ENCODE measurements around the gene OFD1.

The OFD1 gene

GRCh38 chrX:13798184-13798583, 63.6 kb downstream of the OFD1 start:
- TF ChIP-seq CTCF (IDR thresholded peaks at IDR 0.05; ENCODE audit: insufficient read depth, low read length, poor library complexity, severe bottlenecking): no peak
- TF ChIP-seq EZH2phosphoT487 (conservative IDR thresholded peaks at IDR 0.05; ENCODE audit: low read length): no peak
- Histone ChIP-seq H3K9me2 (replicated peaks; ENCODE audit: insufficient read depth, low read length) (no peaks in the 10 kb centered on the region), H2AFZ (ENCODE audit: low read depth, low read length, severe bottlenecking) (no peak overlapping the region), H3K27ac (ENCODE audit: low read depth, low read length) (no peak overlapping the region), H3F3A (ENCODE audit: insufficient read depth) (no peaks in the 10 kb centered on the region), H3K36me3 (ENCODE audit: low read length) (no peaks in the 10 kb centered on the region), H3K9ac (ENCODE audit: low read length) (no peak overlapping the region), H3K4me2 (ENCODE audit: low read depth, low read length, poor library complexity, severe bottlenecking) (no peak overlapping the region), H4K20me1 (ENCODE audit: low read depth, low read length) (no peaks in the 10 kb centered on the region), H3K79me2 (ENCODE audit: insufficient read depth, low read length) (no peaks in the 10 kb centered on the region), H3K4me3 (ENCODE audit: insufficient read depth, low read length, poor library complexity, severe bottlenecking) (no peak overlapping the region), H3K27me3 (ENCODE audit: low read length) (no peaks in the 10 kb centered on the region), H3K9me3 (ENCODE audit: insufficient read depth, low read length) (no peaks in the 10 kb centered on the region)

GRCh38 chrX:13803116-13803515, 68.6 kb downstream of the OFD1 start:
- no peaks in the 10 kb centered on the region for H3K27me3 ChIP-seq (ENCODE audit: low read length)

GRCh38 chrX:13805241-13805640, 70.7 kb downstream of the OFD1 start:
- Histone ChIP-seq H3K27me3 (ENCODE audit: low read length) (no peaks in the 10 kb centered on the region), H3K4me3 (ENCODE audit: insufficient read depth, low read length, poor library complexity, severe bottlenecking) (no peak overlapping the region), H3F3A (ENCODE audit: insufficient read depth) (no peaks in the 10 kb centered on the region), H3K36me3 (ENCODE audit: low read length) (no peaks in the 10 kb centered on the region), H3K4me2 (ENCODE audit: low read depth, low read length, poor library complexity, severe bottlenecking) (no peak overlapping the region), H2AFZ (ENCODE audit: low read depth, low read length, severe bottlenecking) (no peak overlapping the region), H3K79me2 (ENCODE audit: insufficient read depth, low read length) (no peaks in the 10 kb centered on the region), H3K9ac (ENCODE audit: low read length) (no peak overlapping the region), H3K27ac (ENCODE audit: low read depth, low read length) (no peak overlapping the region), H3K9me2 (replicated peaks; ENCODE audit: insufficient read depth, low read length) (no peaks in the 10 kb centered on the region), H3K9me3 (ENCODE audit: insufficient read depth, low read length) (no peaks in the 10 kb centered on the region), H4K20me1 (ENCODE audit: low read depth, low read length) (no peaks in the 10 kb centered on the region)
- TF ChIP-seq CTCF (IDR thresholded peaks at IDR 0.05; ENCODE audit: insufficient read depth, low read length, poor library complexity, severe bottlenecking): no peak

More at GRCh38 chrX:13803116-13803515, 68.6 kb downstream of the OFD1 start:
- no peaks in the 10 kb centered on the region for H3K9me3 ChIP-seq (ENCODE audit: insufficient read depth, low read length)
- no peak overlapping the region for H3K4me2 ChIP-seq (ENCODE audit: low read depth, low read length, poor library complexity, severe bottlenecking)
- no peak overlapping the region for H3K9ac ChIP-seq (ENCODE audit: low read length)
- no peaks in the 10 kb centered on the region for H4K20me1 ChIP-seq (ENCODE audit: low read depth, low read length)
- TF ChIP-seq EZH2phosphoT487 (conservative IDR thresholded peaks at IDR 0.05; ENCODE audit: low read length): no peak
- no peak for TF ChIP-seq CTCF (IDR thresholded peaks at IDR 0.05; ENCODE audit: insufficient read depth, low read length, poor library complexity, severe bottlenecking)
- H3K9me2 ChIP-seq (replicated peaks; ENCODE audit: insufficient read depth, low read length): no peaks in the 10 kb centered on the region
- H3K4me3 ChIP-seq (ENCODE audit: insufficient read depth, low read length, poor library complexity, severe bottlenecking): no peak overlapping the region
- H2AFZ ChIP-seq (ENCODE audit: low read depth, low read length, severe bottlenecking): no peak overlapping the region
- H3K79me2 ChIP-seq (ENCODE audit: insufficient read depth, low read length): no peaks in the 10 kb centered on the region
- H3K36me3 ChIP-seq (ENCODE audit: low read length): no peaks in the 10 kb centered on the region
- H3K27ac ChIP-seq (ENCODE audit: low read depth, low read length): no peak overlapping the region
- no peaks in the 10 kb centered on the region for H3F3A ChIP-seq (ENCODE audit: insufficient read depth)

- Histone ChIP-seq H3K9me3 (ENCODE audit: insufficient read depth, low read length) (no peaks in the 10 kb centered on the region), H3F3A (ENCODE audit: insufficient read depth) (no peaks in the 10 kb centered on the region), H3K36me3 (ENCODE audit: low read length) (no peaks in the 10 kb centered on the region), H3K27me3 (ENCODE audit: low read length) (no peaks in the 10 kb centered on the region), H3K27ac (ENCODE audit: low read depth, low read length) (no peak overlapping the region), H3K79me2 (ENCODE audit: insufficient read depth, low read length) (no peaks in the 10 kb centered on the region), H2AFZ (ENCODE audit: low read depth, low read length, severe bottlenecking) (no peak overlapping the region), H3K9ac (ENCODE audit: low read length) (no peak overlapping the region), H3K4me2 (ENCODE audit: low read depth, low read length, poor library complexity, severe bottlenecking) (no peak overlapping the region), H3K9me2 (replicated peaks; ENCODE audit: insufficient read depth, low read length) (no peaks in the 10 kb centered on the region), H3K4me3 (ENCODE audit: insufficient read depth, low read length, poor library complexity, severe bottlenecking) (no peak overlapping the region), H4K20me1 (ENCODE audit: low read depth, low read length) (no peaks in the 10 kb centered on the region)
- no peak for TF ChIP-seq CTCF (IDR thresholded peaks at IDR 0.05; ENCODE audit: insufficient read depth, low read length, poor library complexity, severe bottlenecking)
- TF ChIP-seq EZH2phosphoT487 (conservative IDR thresholded peaks at IDR 0.05; ENCODE audit: low read length): no peak
Measured at GRCh38 chrX:13808293-13808692, 73.7 kb downstream of the OFD1 start.

Measured in SU-DHL-6 (cell line).